ENCODE results near the gene PTPDC1. TPM values are rescaled to one million over a fixed set of nuclear protein-coding genes. Genes with fewer than 3 reads are reported as not detected.

PTPDC1 gene
- total and polyA plus RNA-seq, 2 of the 4 experiments (the other 2 are of a cell fraction): 3.9 to 6.1 TPM

GRCh38 chr9:94057918-94058317 is 26.3 kb upstream of the PTPDC1 start:
- Histone ChIP-seq H3K79me1 (ENCODE audit: low read depth in 1 of 2, low read length in 2 of 2) (peaks cover 2 to 3% of the 10 kb centered on the region in 2 experiments; a peak in 1 of 4 replicates), H3K18ac (ENCODE audit: low read depth, low read length) (no peak overlapping the region), H3K23ac (ENCODE audit: low read depth, low read length) (no peak overlapping the region), H3K9me3 (ENCODE audit: control insufficient read depth, insufficient read depth, low read length) (peaks cover 2% of the 10 kb centered on the region; the same call in 1 of the 2 replicates), H3K4ac (ENCODE audit: low read depth, low read length) (no peak overlapping the region), H2AFZ (replicated peaks; ENCODE audit: low read length, poor library complexity) (no peak overlapping the region), H3K14ac (replicated peaks; ENCODE audit: low read depth, low read length) (no peak overlapping the region), H2BK5ac (ENCODE audit: low read depth, low read length, poor library complexity, severe bottlenecking) (no peak overlapping the region), H3K9ac (ENCODE audit: low read depth, low read length) (no peak overlapping the region), H4K5ac (ENCODE audit: low read depth, low read length) (no peak overlapping the region), H3K56ac (ENCODE audit: extremely low read depth, insufficient read depth, low read length) (no peak overlapping the region), H2BK120ac (ENCODE audit: low read depth, low read length) (no peak overlapping the region), H2BK20ac (ENCODE audit: low read depth, low read length) (no peak overlapping the region), H4K8ac (ENCODE audit: low read depth in 2 of 2, low read length in 2 of 2) (no peak overlapping the region), H2AK9ac (replicated peaks; ENCODE audit: low read depth, low read length, poor library complexity) (peak overlapping the region; percentile 26), H3K4me3 (ENCODE audit: insufficient read depth, low read depth, low read length) (no peak overlapping the region), H3K4me2 (ENCODE audit: low read depth, low read length) (no peak overlapping the region), H3K27me3 (ENCODE audit: control insufficient read depth, insufficient read depth, low read length) (no peaks in the 10 kb centered on the region), H3K27ac (ENCODE audit: insufficient read depth, low read length) (no peak overlapping the region), H4K20me1 (ENCODE audit: insufficient read depth, low read length) (no peaks in the 10 kb centered on the region), H2AK5ac (ENCODE audit: low read depth, low read length) (no peak overlapping the region), H3K9me1 (ENCODE audit: insufficient read depth, low read length) (peaks cover 3% of the 10 kb centered on the region; the same call in 1 of the 2 replicates), H3K4me1 (ENCODE audit: control insufficient read depth, insufficient read depth, low read length) (peaks cover 2% of the 10 kb centered on the region; the same call in 1 of the 2 replicates), H3K36me3 (ENCODE audit: control insufficient read depth, insufficient read depth, low read length) (no peaks in the 10 kb centered on the region), H2BK15ac (ENCODE audit: low read depth, low read length) (no peak overlapping the region), H4K91ac (ENCODE audit: insufficient read depth, low read depth, low read length) (no peak overlapping the region)
- no TSS peak for BruUV-seq (replicated peaks)
- in situ Hi-C loops (cut with MboI; ENCODE audit: low sequenced_read_pairs) (no loop called here), dilution Hi-C loops (cut with HindIII; ENCODE audit: low sequenced_read_pairs, unreplicated experiment) (no loop called here), intact Hi-C loops (cut with micrococcal nuclease) (no loop called here)
- POLR2A ChIA-PET (ENCODE audit: unreplicated experiment): interaction anchor here (0.6 kb wide), 1 partner anchor 17 kb away, joined by 4 read pairs; no protein-coding TSS in a partner anchor
- CTCF ChIA-PET: interaction anchor here (0.6 to 1.1 kb wide), 2 partner anchors 17 to 44 kb away, joined by 3 read pairs; no protein-coding TSS in a partner anchor
- no CpG with 5 or more reads among the region's 1 CpG for WGBS, 2 experiments (ENCODE audit: extremely low coverage in 2 of 2, insufficient read length in 1 of 2)
- no peak for ATAC-seq (ENCODE audit: low read depth)
- TF ChIP-seq RCOR1 (IDR thresholded peaks at IDR 0.05; ENCODE audit: insufficient replicate concordance, low read length): no peak
- no peak for TF ChIP-seq FOS (IDR thresholded peaks at IDR 0.05; ENCODE audit: low read depth, low read length)
- no peak for TF ChIP-seq MXI1 (IDR thresholded peaks at IDR 0.05; ENCODE audit: borderline replicate concordance, low read depth, low read length)
- no peak for TF ChIP-seq CHD1 (IDR thresholded peaks at IDR 0.05; ENCODE audit: low read depth, low read length)
- no peak for DNase-seq
